GM12878 (cell line): ENCODE data around the gene JHY. TPM values are rescaled to one million over a fixed set of nuclear protein-coding genes. Genes with fewer than 3 reads are reported as not detected.

Source experiments
- ATAC-seq: fragments of 200-7000 bp; cut with Tn5 transposase; 3 replicates; pipeline ENCODE4 v1.9.1; 2020; ENCODE audit warnings: mild to moderate bottlenecking, moderate library complexity
- BruUV-seq: library from RNA; stranded (reverse); fragments of 400-500 nt; replicated peaks from 2 replicates; lab custom pipeline; 2021; lab: Mats Ljungman, UMichigan
- CTCF ChIA-PET: fragments of 300-600 bp; sonication (Branson Sonifier 250); formaldehyde crosslinking; extraction: SDS; loops from one replicate; lab custom pipeline; 2021; ENCODE audit warnings: inconsistent platforms; lab: Yijun Ruan, JAX
- POLR2A ChIA-PET: fragments of 350-600 bp; formaldehyde crosslinking; extraction: SDS; loops from one replicate; lab custom pipeline; 2021; ENCODE audit warnings: inconsistent platforms; lab: Charles Lee
- RAD21 ChIA-PET: fragments of 300-600 bp; sonication (Branson Sonifier 250); formaldehyde crosslinking; loops from one replicate; lab custom pipeline; 2023; ENCODE audit warnings: antibody characterized with exemption; ENCODE audit not compliant: unreplicated experiment; lab: Charles Lee
- SMC1A ChIA-PET: fragments of 300-600 bp; sonication (Branson Sonifier 250); formaldehyde crosslinking; loops from one replicate; lab custom pipeline; 2023; ENCODE audit not compliant: unreplicated experiment, uncharacterized antibody; lab: Charles Lee
- DNase-seq: peaks from one replicate; pipeline ENCODE4 v3.0.0-alpha.2; 2011; ENCODE audit warnings: low read depth, low spot score
- FAIRE-seq: peaks from 3 replicates; lab custom pipeline; 2011; peaks lifted over from hg19 to GRCh38; lab: Jason Lieb, UNC
- H2AFZ ChIP-seq: 2 replicates; pipeline ENCODE4 v1.6.0; 2011; ENCODE audit warnings: low read depth, low read length, control low read depth; ENCODE audit not compliant: control insufficient read depth
- H3K27ac ChIP-seq: 2 replicates; pipeline ENCODE4 v1.5.1; 2011; ENCODE audit warnings: control low read depth; ENCODE audit not compliant: control insufficient read depth, insufficient read depth
- H3K27me3 ChIP-seq, 2 experiments: replicated peaks in 1 of 2; 2 replicates each; pipeline versions ENCODE4 v1.6.0 to v1.6.1; 2011; ENCODE audit warnings: low read length in 1 of 2; ENCODE audit not compliant: control insufficient read depth in 2 of 2, insufficient read depth in 2 of 2
- H3K36me3 ChIP-seq, 2 experiments: 2 replicates each; pipeline ENCODE4 v1.5.1; 2011; ENCODE audit warnings: low read length in 1 of 2; ENCODE audit not compliant: control insufficient read depth in 2 of 2, insufficient read depth in 2 of 2
- H3K4me1 ChIP-seq: 2 replicates; pipeline ENCODE4 v1.6.1; 2011; ENCODE audit warnings: mild to moderate bottlenecking, low read length, moderate library complexity, mixed read lengths; ENCODE audit not compliant: control insufficient read depth, insufficient read depth
- H3K4me2 ChIP-seq: 2 replicates; pipeline ENCODE4 v1.6.0; 2011; ENCODE audit warnings: control low read depth; ENCODE audit not compliant: control insufficient read depth, insufficient read depth
- H3K4me3 ChIP-seq: fragments of 200-600 bp; sonication (generic); 2 replicates; pipeline ENCODE4 v1.5.1; 2016
- H3K79me2 ChIP-seq: 2 replicates; pipeline ENCODE4 v1.6.0; 2011; ENCODE audit warnings: low read length; ENCODE audit not compliant: control insufficient read depth, insufficient read depth
- H3K9ac ChIP-seq: 2 replicates; pipeline ENCODE4 v1.8.0; 2011; ENCODE audit warnings: low read length, control low read depth, mixed read lengths; ENCODE audit not compliant: control insufficient read depth, insufficient read depth
- H3K9me3 ChIP-seq: replicated peaks from 3 replicates; pipeline ENCODE4 v1.5.1; 2011; ENCODE audit warnings: mild to moderate bottlenecking, low read length; ENCODE audit not compliant: control insufficient read depth, insufficient read depth
- H4K20me1 ChIP-seq: 2 replicates; pipeline ENCODE4 v1.6.0; 2011; ENCODE audit not compliant: control insufficient read depth, insufficient read depth
- GATAD2B ChIP-seq: fragments of 450-650 bp; conservative IDR thresholded peaks from 2 replicates; pipeline ENCODE4 v1.6.1; 2017; ENCODE audit warnings: low read depth, mild to moderate bottlenecking, moderate library complexity
- IRF4 ChIP-seq: IDR thresholded peaks from 2 replicates; pipeline ENCODE4 v1.6.1; 2011; ENCODE audit warnings: low read depth, low read length
- SIN3A ChIP-seq: IDR thresholded peaks from 2 replicates; pipeline ENCODE4 v1.6.1; 2012; ENCODE audit warnings: low read depth, low read length, improper control_type of control experiment
- STAT1 ChIP-seq: fragments of 450-650 bp; conservative IDR thresholded peaks from 2 replicates; pipeline ENCODE4 v1.6.1; 2014; ENCODE audit warnings: antibody characterized with exemption, mild to moderate bottlenecking
- ZNF207 ChIP-seq: fragments of 450-650 bp; IDR thresholded peaks from 2 replicates; pipeline ENCODE4 v1.6.1; 2014; ENCODE audit warnings: antibody characterized with exemption, mild to moderate bottlenecking, borderline replicate concordance
- WGBS: methylation state at CpG from one replicate; pipeline ENCODE4 v1.1.6; 2016; ENCODE audit warnings: low lambda C conversion rate; ENCODE audit not compliant: insufficient replicate concordance, insufficient coverage; ENCODE audit errors: missing lambda C conversion rate; 5-methylcytosine and 5-hydroxymethylcytosine counted together
- in situ Hi-C: fragments of 300-500 bp; cut with MboI; formaldehyde crosslinking; loops from 9 replicates; pipeline ENCODE4 v1.14.3; 2018; ENCODE audit warnings: mixed read lengths
- intact Hi-C: fragments of 100-400 bp; cut with micrococcal nuclease; formaldehyde crosslinking; loops from one replicate; pipeline ENCODE4 v1.14.2; 2022; ENCODE audit not compliant: unreplicated experiment
- polyA plus RNA-seq, 11 experiments: library from polyadenylated mRNA; depleted of rRNA in 4 of 11; unstranded in 6 of 11; stranded (reverse) in 5 of 11; fragments of >200 nt; fragmentation: Nextera tagmentation in 4 of 11; fragmentation: Illumina TruSeq in 1 of 11; extraction: Ambion mirVana in 4 of 11; extraction: Trizol in 1 of 11; gene quantifications; 1 replicate in 1 of 11; 2 replicates in 10 of 11; pipeline versions ENCODE4 v1.2.1 to v1.2.3, GENCODE V29; 2011 to 2016; ENCODE audit warnings: inconsistent platforms in 2 of 11, missing spikeins in 2 of 11, low read depth in 1 of 11
- total RNA-seq, 4 experiments: library from RNA; depleted of rRNA in 3 of 4; stranded (reverse); fragments of >200 nt in 3 of 4; fragmentation: Illumina TruSeq in 1 of 4; extraction: Trizol in 1 of 4; gene quantifications; 2 replicates each; pipeline versions ENCODE4 v1.2.1 to v1.2.3, GENCODE V29; 2013 to 2021
- TF ChIP-seq, protein P1 (sequence below): IDR thresholded peaks from 2 replicates; pipeline ENCODE4 v1.6.1; 2012; ENCODE audit warnings: low read length, inconsistent platforms
- TF ChIP-seq, protein P2 (sequence below): fragments of 450-650 bp; IDR thresholded peaks from 2 replicates; pipeline ENCODE4 v1.6.1; 2017; ENCODE audit warnings: mild to moderate bottlenecking

JHY gene
- total and polyA plus RNA-seq, 10 of the 15 experiments (the other 5 are each of a cell fraction or from before 2014, with no cell fraction given), result 0.90 to 7.1 (median 5.5) TPM

DNA sequence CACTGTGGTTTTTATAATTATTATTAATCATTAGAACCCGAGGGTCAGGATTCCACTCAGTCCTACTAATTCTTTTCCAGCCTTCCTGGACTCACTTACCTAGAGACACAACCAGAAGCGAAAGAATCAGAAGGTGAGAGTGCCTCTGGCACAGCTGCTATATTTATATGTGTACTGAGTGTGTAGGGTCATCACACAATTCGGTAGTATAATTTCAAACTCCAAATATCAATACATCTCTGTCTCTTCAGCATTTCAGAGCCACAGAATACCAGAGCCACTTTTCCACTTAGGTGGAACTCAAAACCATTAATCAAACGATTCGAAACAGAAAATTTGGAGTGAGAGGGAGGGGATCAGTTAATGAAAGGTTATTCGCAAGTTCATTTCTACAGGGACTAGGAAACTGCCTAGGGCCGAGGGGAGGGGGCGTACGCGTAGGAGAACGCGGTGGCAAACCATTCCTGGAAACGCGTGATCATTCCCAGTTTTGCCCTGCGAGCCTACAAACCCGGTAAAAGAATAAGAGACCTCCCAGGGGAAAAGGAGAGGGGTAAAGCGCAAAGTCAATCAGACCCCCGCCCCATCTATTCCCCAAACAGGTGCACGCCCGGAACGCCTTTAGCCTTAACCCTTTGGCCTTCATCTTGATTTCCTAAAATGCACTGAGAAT lies 93.6 kb downstream of the JHY start:
- no peak overlapping the region for H3K27ac ChIP-seq
- CTCF ChIA-PET, result no interaction called here
- 26% methylated on average over 21 of the region's 21 CpGs for WGBS
- no peaks in the 10 kb centered on the region; the same call in none of the 2 replicates for H4K20me1 ChIP-seq
- no peak overlapping the region for H2AFZ ChIP-seq
- SMC1A ChIA-PET, result interaction anchor here (0.6 kb wide), 1 partner anchor 45 kb away, joined by 3 read pairs; no protein-coding TSS in a partner anchor
- no peak overlapping the region for H3K4me3 ChIP-seq
- no peak overlapping the region for H3K4me2 ChIP-seq
- POLR2A ChIA-PET, result no interaction called here
- ATAC-seq (no peak), DNase-seq (no peak), FAIRE-seq (no peak)
- intact Hi-C loops (no loop called here), in situ Hi-C loops (no loop called here)
- no peaks in the 10 kb centered on the region for H3K79me2 ChIP-seq
- no peak overlapping the region for H3K9ac ChIP-seq
- TF ChIP-seq, protein P1, sequence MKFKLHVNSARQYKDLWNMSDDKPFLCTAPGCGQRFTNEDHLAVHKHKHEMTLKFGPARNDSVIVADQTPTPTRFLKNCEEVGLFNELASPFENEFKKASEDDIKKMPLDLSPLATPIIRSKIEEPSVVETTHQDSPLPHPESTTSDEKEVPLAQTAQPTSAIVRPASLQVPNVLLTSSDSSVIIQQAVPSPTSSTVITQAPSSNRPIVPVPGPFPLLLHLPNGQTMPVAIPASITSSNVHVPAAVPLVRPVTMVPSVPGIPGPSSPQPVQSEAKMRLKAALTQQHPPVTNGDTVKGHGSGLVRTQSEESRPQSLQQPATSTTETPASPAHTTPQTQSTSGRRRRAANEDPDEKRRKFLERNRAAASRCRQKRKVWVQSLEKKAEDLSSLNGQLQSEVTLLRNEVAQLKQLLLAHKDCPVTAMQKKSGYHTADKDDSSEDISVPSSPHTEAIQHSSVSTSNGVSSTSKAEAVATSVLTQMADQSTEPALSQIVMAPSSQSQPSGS, result no peak
- TF ChIP-seq SIN3A, result no peak
- no peak for TF ChIP-seq STAT1
- TF ChIP-seq, protein P2, sequence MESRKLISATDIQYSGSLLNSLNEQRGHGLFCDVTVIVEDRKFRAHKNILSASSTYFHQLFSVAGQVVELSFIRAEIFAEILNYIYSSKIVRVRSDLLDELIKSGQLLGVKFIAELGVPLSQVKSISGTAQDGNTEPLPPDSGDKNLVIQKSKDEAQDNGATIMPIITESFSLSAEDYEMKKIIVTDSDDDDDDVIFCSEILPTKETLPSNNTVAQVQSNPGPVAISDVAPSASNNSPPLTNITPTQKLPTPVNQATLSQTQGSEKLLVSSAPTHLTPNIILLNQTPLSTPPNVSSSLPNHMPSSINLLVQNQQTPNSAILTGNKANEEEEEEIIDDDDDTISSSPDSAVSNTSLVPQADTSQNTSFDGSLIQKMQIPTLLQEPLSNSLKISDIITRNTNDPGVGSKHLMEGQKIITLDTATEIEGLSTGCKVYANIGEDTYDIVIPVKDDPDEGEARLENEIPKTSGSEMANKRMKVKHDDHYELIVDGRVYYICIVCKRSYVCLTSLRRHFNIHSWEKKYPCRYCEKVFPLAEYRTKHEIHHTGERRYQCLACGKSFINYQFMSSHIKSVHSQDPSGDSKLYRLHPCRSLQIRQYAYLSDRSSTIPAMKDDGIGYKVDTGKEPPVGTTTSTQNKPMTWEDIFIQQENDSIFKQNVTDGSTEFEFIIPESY, result no peak
- no peak for TF ChIP-seq ZNF207
- no peak for TF ChIP-seq IRF4
- no peak for TF ChIP-seq GATAD2B
- RAD21 ChIA-PET, result no interaction called here
- H3K4me1 ChIP-seq, result no peaks in the 10 kb centered on the region
- BruUV-seq, result no TSS peak
- no peaks in the 10 kb centered on the region for H3K36me3 ChIP-seq
- no peaks in the 10 kb centered on the region; the same call in 1 of the 3 replicates for H3K9me3 ChIP-seq
- peaks cover 10 to 48% of the 10 kb centered on the region in 2 experiments for H3K27me3 ChIP-seq
